Coronary artery (tissue), 2 donors: Measurements from ENCODE around the gene RNF144A.

Source experiments
- DNase-seq: peaks from one replicate; pipeline ENCODE4 v3.0.0-alpha.2; 2017; ENCODE audit warnings: low spot score
- H3K27ac ChIP-seq, 2 donors: fragments of 200-600 bp; sonication (generic); one replicate each; pipeline ENCODE4 v1.5.1; 2016 to 2019
- H3K4me3 ChIP-seq: fragments of 200-600 bp; sonication (generic); 2 replicates; pipeline ENCODE4 v1.5.1; 2016; ENCODE audit warnings: mild to moderate bottlenecking, moderate library complexity
- TF ChIP-seq, protein P1 (sequence below): fragments of 200-600 bp; sonication (generic); IDR thresholded peaks from one replicate; pipeline ENCODE4 v1.5.1; 2019; ENCODE audit warnings: antibody characterized with exemption

RNF144A gene

GRCh38 chr2:6908291-6908690, 8.9 kb upstream of the RNF144A start:
- DNase-seq, result no peak
- TF ChIP-seq, protein P1, sequence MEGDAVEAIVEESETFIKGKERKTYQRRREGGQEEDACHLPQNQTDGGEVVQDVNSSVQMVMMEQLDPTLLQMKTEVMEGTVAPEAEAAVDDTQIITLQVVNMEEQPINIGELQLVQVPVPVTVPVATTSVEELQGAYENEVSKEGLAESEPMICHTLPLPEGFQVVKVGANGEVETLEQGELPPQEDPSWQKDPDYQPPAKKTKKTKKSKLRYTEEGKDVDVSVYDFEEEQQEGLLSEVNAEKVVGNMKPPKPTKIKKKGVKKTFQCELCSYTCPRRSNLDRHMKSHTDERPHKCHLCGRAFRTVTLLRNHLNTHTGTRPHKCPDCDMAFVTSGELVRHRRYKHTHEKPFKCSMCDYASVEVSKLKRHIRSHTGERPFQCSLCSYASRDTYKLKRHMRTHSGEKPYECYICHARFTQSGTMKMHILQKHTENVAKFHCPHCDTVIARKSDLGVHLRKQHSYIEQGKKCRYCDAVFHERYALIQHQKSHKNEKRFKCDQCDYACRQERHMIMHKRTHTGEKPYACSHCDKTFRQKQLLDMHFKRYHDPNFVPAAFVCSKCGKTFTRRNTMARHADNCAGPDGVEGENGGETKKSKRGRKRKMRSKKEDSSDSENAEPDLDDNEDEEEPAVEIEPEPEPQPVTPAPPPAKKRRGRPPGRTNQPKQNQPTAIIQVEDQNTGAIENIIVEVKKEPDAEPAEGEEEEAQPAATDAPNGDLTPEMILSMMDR, result no peak
- H3K27ac ChIP-seq, result no peak overlapping the region

GRCh38 chr2:6909431-6910385, 7.5 kb upstream of the RNF144A start:
- Histone ChIP-seq H3K27ac (no peak overlapping the region), H3K4me3 (no peak overlapping the region)
- TF ChIP-seq, protein P1, result no peak
- DNase-seq, result no peak

More at GRCh38 chr2:6908291-6908690, 8.9 kb upstream of the RNF144A start:
- H3K4me3 ChIP-seq, result no peak overlapping the region

DNA sequence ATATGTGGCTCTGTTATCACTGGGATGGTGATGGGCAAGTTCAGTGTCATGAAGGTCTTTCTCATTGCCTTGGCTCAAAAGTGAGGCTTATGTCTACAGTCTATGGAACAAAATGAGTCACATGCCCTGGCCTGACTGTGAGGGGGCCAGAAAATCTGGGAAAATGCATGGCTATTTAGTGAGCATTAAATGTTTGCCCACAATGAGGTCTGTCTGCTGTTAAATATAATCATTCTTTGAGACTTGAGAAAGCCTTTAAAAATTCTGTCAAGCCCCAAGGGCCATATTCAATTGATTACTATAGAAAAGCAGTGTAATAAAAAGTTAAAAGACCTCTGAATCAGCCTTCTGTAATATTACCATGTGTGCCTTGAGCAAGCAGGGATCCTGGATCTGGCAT, 5.5 kb upstream of the RNF144A start:
- Histone ChIP-seq H3K27ac (no peak overlapping the region), H3K4me3 (no peak overlapping the region)
- no peak for DNase-seq
- TF ChIP-seq, protein P1, result no peak

- H3K27ac ChIP-seq, result no peak overlapping the region
- DNase-seq, result no peak
- TF ChIP-seq, protein P1, result no peak
These were observed 3.6 kb upstream of the RNF144A start for GRCh38 chr2:6913415-6914157.

GRCh38 chr2:6914828-6915227, 2.4 kb upstream of the RNF144A start:
- H3K27ac ChIP-seq, result no peak overlapping the region
- TF ChIP-seq, protein P1, result no peak

More at GRCh38 chr2:6913415-6914157, 3.6 kb upstream of the RNF144A start:
- no peak overlapping the region for H3K4me3 ChIP-seq

DNA sequence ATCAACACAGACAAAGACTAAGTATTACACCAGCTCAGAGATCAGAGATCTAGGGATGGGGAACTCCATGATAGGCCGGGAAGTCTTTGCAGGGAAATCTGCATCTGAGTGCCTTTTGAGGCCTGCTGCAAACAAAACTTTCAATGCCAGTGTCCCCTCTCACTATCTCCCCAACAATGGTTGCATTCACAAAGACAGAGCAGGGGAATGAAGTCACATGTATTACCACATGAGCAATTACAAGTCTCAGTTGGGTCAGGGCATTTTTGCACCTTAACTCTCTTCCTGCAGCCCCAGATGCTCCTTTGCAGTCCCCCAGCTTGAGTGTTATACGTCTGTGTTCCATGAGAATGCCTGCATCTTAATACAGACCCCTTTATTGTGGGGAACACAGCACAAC, 1.8 kb upstream of the RNF144A start:
- H3K27ac ChIP-seq, result no peak overlapping the region
- no peak for DNase-seq

More at GRCh38 chr2:6914828-6915227, 2.4 kb upstream of the RNF144A start:
- DNase-seq, result no peak
- no peak overlapping the region for H3K4me3 ChIP-seq

More for the DNA sequence above, 1.8 kb upstream of the RNF144A start:
- H3K4me3 ChIP-seq, result no peak overlapping the region
- TF ChIP-seq, protein P1, result no peak
